ENCODE data around the gene F12. TPM values are rescaled to one million over a fixed set of nuclear protein-coding genes. Genes with fewer than 3 reads are reported as not detected.

Gene F12
- polyA plus RNA-seq, 1 of the 3 experiments (the other 2 are of a cell fraction): 4.3 TPM

DNA sequence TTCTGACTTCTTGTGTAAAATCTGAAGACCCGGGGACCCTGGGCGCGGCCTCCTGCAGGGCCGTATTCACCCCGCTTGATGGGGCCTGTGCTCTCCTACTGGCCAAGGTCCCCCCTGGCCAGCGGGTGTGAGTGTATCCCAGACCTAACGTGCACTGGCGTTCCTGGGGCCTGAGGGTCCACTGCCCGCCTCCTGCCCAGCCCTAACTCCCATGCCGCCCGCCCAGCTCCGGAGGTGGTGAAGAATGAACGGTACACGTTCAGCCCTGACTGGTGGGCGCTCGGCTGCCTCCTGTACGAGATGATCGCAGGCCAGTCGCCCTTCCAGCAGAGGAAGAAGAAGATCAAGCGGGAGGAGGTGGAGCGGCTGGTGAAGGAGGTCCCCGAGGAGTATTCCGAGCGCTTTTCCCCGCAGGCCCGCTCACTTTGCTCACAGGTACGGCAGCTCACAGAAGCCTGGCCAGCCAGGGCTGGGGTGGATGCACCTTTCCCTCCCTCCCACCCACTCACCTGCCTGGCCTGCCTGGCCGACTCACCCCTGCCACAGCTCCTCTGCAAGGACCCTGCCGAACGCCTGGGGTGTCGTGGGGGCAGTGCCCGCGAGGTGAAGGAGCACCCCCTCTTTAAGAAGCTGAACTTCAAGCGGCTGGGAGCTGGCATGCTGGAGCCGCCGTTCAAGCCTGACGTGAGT, 26.6 kb upstream of the F12 start:
- ChIA-PET CTCF (interaction anchor here (0.9 to 2.8 kb wide), 4 partner anchors 11 to 46 kb away, joined by 3 to 15 read pairs (median 4); partner anchors contain the start of gene PRR7), POLR2A (interaction anchor here (2.1 kb wide), 1 partner anchor 9 kb away, joined by 6 read pairs; the partner anchor contains the start of gene GRK6)
- no peaks in the 10 kb centered on the region for H4K20me1 ChIP-seq (ENCODE audit: insufficient read depth)
- H3K9me3 ChIP-seq: no peaks in the 10 kb centered on the region
- WGBS (ENCODE audit: low lambda C conversion rate): 95% methylated on average over 34 of the region's 37 CpGs
- H3F3A ChIP-seq (replicated peaks; ENCODE audit: insufficient read depth): peaks cover 10% of the 10 kb centered on the region
- no peak overlapping the region for H3K4me3 ChIP-seq (ENCODE audit: low read depth in 2 of 2, low read length in 1 of 2)
- TF ChIP-seq TCF12 (IDR thresholded peaks at IDR 0.05) (no peak), POLR2AphosphoS5 (IDR thresholded peaks at IDR 0.05; ENCODE audit: low read depth, low read length) (0 out of 2 replicates have a peak, but pooled peaks have one; percentile 11)
- peaks cover 0 to 7% of the 10 kb centered on the region in 2 experiments; a peak in 1 of 4 replicates for H3K4me1 ChIP-seq (ENCODE audit: control insufficient read depth in 1 of 2, insufficient read depth in 2 of 2, low read depth in 1 of 2, low read length in 1 of 2)
- DNase-seq: no peak
- no peak overlapping the region for H3K27ac ChIP-seq (ENCODE audit: low read depth in 2 of 2, low read length in 1 of 2)
- no peak overlapping the region for H3K4me2 ChIP-seq
- H3K36me3 ChIP-seq (replicated peaks in 1 of 2; ENCODE audit: control insufficient read depth in 1 of 2, insufficient read depth in 2 of 2, low read length in 1 of 2): peaks cover 12 to 51% of the 10 kb centered on the region in 2 experiments
- no peaks in the 10 kb centered on the region for H3K27me3 ChIP-seq (ENCODE audit: insufficient read depth)
- H3K79me2 ChIP-seq (ENCODE audit: insufficient read depth): no peaks in the 10 kb centered on the region
- H3K9me2 ChIP-seq: no peaks in the 10 kb centered on the region
- H2AFZ ChIP-seq (ENCODE audit: low read depth): no peak overlapping the region
- H3K9ac ChIP-seq: no peak overlapping the region

- DNase-seq: no peak
- H4K20me1 ChIP-seq (ENCODE audit: insufficient read depth): no peaks in the 10 kb centered on the region
- H3K9ac ChIP-seq: no peak overlapping the region
- ChIA-PET CTCF (interaction anchor here (2.8 to 3.8 kb wide), 2 partner anchors 31 kb away, joined by 15 to 21 read pairs; no protein-coding TSS in a partner anchor), POLR2A (no interaction called here)
- no peaks in the 10 kb centered on the region for H3K79me2 ChIP-seq (ENCODE audit: insufficient read depth)
- no peaks in the 10 kb centered on the region for H3K27me3 ChIP-seq (ENCODE audit: insufficient read depth)
- H3K9me3 ChIP-seq: no peaks in the 10 kb centered on the region
- H3K9me2 ChIP-seq: no peaks in the 10 kb centered on the region
- H3K27ac ChIP-seq (ENCODE audit: low read depth in 2 of 2, low read length in 1 of 2): no peak overlapping the region
- H3K4me1 ChIP-seq (ENCODE audit: control insufficient read depth in 1 of 2, insufficient read depth in 2 of 2, low read depth in 1 of 2, low read length in 1 of 2): peaks cover 0 to 2% of the 10 kb centered on the region in 2 experiments; a peak in 1 of 4 replicates
- no peak overlapping the region for H3K4me3 ChIP-seq (ENCODE audit: low read depth in 2 of 2, low read length in 1 of 2)
- H3F3A ChIP-seq (replicated peaks; ENCODE audit: insufficient read depth): peaks cover 10% of the 10 kb centered on the region
- TF ChIP-seq, protein P1, sequence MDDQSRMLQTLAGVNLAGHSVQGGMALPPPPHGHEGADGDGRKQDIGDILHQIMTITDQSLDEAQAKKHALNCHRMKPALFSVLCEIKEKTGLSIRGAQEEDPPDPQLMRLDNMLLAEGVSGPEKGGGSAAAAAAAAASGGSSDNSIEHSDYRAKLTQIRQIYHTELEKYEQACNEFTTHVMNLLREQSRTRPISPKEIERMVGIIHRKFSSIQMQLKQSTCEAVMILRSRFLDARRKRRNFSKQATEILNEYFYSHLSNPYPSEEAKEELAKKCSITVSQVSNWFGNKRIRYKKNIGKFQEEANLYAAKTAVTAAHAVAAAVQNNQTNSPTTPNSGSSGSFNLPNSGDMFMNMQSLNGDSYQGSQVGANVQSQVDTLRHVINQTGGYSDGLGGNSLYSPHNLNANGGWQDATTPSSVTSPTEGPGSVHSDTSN (IDR thresholded peaks at IDR 0.05): no peak
- TF ChIP-seq EZH2phosphoT487 (IDR thresholded peaks at IDR 0.05; ENCODE audit: borderline replicate concordance, low read depth): no peak
- no peak for TF ChIP-seq RAD21 (IDR thresholded peaks at IDR 0.05; ENCODE audit: low read length)
- TF ChIP-seq FOXJ3 (CRISPR knock-in tag; IDR thresholded peaks at IDR 0.05): no peak
- no peak for TF ChIP-seq MXI1 (IDR thresholded peaks at IDR 0.05; ENCODE audit: low read depth, low read length)
- TF ChIP-seq MEF2A (IDR thresholded peaks at IDR 0.05; ENCODE audit: borderline replicate concordance, low read depth): no peak
- TF ChIP-seq TAF1 (IDR thresholded peaks at IDR 0.05; ENCODE audit: borderline replicate concordance, low read depth, low read length): no peak
- no peak for TF ChIP-seq RFX5 (IDR thresholded peaks at IDR 0.05; ENCODE audit: low read length)
- TF ChIP-seq, protein P2, sequence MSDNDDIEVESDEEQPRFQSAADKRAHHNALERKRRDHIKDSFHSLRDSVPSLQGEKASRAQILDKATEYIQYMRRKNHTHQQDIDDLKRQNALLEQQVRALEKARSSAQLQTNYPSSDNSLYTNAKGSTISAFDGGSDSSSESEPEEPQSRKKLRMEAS (IDR thresholded peaks at IDR 0.05; ENCODE audit: low read depth): no peak
- TF ChIP-seq GATA2 (CRISPR knock-in tag; IDR thresholded peaks at IDR 0.05): no peak
- TF ChIP-seq SIN3A (IDR thresholded peaks at IDR 0.05; ENCODE audit: borderline replicate concordance, low read depth, low read length): no peak
- no peak for TF ChIP-seq IRF3 (IDR thresholded peaks at IDR 0.05; ENCODE audit: low read depth, low read length)
- no peak for TF ChIP-seq FOXM1 (IDR thresholded peaks at IDR 0.05; ENCODE audit: low read depth)
- no peak for TF ChIP-seq NFIC (IDR thresholded peaks at IDR 0.05; ENCODE audit: borderline replicate concordance)
- WGBS (ENCODE audit: low lambda C conversion rate): 96% methylated on average over 13 of the region's 20 CpGs
- peaks cover 12 to 54% of the 10 kb centered on the region in 2 experiments for H3K36me3 ChIP-seq (replicated peaks in 1 of 2; ENCODE audit: control insufficient read depth in 1 of 2, insufficient read depth in 2 of 2, low read length in 1 of 2)
- no peak overlapping the region for H3K4me2 ChIP-seq
- H2AFZ ChIP-seq (ENCODE audit: low read depth): no peak overlapping the region
Observed at GRCh38 chr5:177434942-177435738, 25.8 kb upstream of the F12 start.
